ENCODE data around the gene RHEBL1.

RHEBL1 gene

GRCh38 chr12:49052451-49053208 is 17.1 kb downstream of the RHEBL1 start:
- no peak for DNase-seq

DNA sequence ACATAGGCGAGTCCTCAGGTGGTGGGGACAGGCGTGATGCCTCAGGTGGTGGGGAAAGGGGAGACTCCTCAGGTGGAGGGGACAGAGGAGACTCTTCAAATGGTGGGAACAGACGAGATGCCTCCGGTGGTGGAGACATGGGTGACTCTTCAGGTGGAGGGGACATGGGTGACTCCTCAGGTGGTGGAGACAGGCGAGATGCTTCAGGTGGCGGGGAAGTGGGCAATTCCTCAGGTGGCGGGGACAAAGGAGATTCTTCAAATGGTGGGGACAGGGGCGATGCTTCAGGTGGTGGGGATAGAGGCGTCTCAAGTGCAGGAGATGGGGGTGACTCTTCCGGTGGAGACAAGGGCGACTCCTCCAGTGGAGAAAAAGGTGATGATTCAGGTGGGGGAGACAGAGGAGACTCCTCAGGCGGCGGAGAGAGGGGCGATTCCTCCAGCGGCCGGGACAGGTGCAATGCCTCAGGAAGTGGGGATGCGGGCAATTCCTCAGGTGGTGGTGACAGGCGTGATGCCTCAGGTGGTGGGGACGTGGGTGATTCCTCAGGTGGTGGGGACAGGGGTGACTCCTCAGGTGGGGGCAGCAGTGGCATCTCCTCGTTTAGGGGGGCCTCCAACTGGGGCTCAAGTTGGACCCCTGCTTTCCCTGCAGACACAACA is 17.9 kb downstream of the RHEBL1 start:
- DNase-seq = no peak

DNA sequence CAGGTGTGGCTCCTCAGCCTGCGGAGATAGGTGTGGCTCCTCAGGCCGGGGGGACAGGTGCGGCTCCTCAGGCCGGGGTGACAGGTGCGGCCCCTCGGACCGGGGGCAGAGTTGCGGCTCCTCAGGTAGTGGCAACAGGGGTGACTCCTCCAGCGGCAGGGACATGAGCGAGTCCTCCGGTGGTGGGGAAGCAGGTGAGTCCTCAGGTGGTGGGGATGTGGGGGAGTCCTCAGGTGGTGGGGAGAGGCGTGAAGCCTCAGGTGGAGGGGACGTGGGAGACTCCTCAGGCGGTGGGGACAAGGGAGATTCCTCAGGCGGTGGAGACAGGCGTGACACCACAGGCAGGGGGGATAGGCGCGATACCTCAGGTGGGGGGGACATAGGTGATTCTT is 18.4 kb downstream of the RHEBL1 start:
- no peak for DNase-seq

DNA sequence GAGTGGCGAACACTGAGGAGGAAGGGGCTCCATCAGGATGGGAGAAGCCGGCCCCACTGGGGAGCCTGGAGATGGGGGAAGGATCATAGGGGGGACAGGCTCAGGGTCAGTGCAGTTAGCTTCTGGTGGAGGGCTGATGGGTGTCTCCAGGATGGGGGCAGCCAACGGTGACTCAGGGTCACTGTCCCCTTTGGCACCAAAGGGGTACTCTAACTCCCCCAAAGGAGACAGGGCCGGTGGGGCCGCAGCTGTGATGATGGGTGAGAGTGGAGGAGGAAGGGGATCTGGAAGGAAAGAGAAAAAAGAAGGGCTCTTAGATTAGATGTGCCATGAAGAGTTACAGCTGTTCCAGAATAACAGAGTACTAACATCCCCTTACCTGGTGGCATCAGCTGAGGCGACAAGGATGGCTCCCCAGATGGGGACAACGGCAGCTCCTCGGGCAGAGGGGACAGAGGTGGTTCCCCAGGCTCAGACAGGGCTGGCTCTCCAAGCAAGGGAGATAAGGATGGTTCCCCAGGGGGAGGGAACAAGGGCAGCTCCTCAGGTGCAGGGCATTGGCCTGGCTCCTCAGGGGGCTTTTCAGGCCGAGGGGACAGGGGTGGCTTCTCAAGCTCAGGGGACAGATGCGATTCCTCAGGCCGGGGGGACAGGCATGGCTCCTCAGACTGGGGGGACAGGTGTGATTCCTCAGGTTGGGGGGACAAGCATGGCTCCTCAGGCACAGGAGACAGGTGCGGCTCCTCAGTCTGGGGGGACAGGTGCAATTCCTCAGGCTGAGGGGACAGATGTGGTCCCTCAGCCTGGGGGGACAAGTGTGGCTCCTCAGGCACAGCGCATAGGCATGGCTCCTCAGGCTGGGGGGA is 19.0 kb downstream of the RHEBL1 start:
- DNase-seq = no peak

DNA sequence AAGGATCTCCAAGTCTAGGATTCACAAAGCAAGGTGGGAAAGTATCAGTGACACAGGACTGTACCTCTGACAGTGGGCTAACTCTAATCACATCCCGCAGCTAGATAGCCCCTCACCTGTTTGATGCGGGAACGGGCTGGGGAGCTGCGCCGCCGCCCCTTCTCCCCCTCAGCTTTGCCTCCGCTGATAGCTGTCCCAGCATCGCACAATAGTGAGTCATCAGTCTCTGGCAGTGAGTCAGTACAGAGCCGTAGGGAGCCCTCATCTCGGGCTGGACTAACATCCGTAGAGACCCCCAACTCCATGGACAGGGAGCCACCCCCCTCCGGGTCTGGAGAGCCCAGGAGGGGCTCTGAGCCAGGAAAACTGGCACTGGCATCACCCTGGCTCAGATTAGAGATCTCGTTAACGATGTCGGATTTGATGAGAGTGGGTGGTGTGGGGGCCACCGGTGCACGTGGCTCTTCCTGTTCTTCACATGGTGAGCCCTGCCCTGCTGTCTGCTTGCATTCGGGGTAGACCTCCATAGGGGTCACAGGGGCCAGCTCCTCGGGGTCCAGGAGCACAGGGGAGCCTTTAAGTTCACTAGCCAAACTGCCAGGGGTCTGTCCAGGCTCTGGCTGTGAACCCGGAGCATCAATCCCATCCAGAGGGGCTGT is 20.1 kb downstream of the RHEBL1 start:
- DNase-seq = no peak

DNA sequence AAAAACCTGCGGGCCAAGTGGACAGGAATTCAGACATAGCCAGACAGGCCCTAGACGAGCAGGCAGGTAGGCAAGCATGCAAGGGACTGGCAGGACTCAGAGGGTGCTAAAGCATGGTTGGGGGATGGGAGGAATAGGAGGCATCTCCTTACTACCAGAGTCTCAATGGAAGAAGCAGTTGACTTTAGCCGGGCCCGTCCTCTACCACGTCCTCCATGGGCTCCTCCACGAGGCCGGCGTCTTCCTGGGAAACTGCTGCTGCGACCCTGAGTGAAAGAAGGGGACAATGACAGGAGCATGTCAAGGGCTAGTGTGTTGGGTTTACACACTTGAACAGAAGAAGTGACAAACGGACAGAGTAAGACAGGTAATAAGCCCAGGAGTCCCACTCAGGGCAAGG is 20.8 kb downstream of the RHEBL1 start:
- no peak for DNase-seq

DNA sequence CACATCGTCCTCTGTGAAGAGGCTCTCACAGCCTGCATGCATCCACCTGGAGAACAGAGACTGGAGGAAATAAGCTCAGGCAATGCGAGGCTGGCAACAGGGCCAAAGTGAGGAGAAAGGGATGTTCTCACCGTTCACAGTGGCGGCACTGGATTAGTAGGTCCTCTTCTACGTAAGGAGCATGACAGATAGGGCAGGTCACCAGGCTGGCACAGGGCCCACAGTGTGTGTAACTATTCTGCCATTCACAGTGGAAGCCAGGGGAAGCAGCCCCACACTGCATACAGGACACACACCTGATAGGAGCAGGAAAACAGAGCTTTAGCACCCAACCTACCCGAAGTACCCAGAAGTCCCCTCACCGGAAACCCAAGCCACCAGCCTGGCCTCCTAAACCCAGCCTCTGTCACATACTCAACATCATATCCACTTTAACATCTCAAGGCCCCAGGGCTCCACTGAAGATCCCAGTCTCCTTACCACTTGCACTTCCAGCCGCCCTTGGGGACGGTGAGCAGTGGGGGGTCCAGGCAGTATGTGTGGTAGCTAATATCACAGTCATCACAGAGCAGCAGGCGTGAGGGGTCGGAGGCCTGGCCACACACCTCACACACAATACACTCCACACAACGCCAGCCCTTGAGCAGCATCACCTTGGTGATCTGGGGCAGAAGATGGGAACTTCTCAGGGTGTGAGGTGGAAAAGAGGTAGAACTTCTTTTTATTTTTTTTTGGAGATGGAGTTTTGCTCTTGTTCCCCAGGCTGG is 23.5 kb downstream of the RHEBL1 start:
- DNase-seq = no peak

DNA sequence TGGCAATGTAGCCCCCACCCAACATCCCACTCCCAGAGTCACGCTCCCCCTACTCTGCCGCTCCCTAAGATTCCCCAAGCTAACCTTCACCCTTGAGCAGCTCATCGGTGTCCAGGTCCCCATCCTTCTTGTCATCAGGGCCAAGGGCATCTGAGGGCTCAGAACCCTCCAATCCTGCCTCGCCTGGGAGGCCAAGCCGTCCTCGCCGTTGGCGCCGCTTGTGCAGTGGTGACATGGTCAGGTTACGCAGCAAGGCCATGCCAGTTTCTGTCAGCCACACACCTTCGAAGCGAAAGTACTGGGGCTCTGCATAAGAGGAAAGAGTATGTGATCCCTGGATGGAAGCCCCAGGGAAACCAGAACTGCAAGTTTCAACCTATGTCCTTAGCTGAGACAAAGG is 25.1 kb downstream of the RHEBL1 start:
- no peak for DNase-seq

DNA sequence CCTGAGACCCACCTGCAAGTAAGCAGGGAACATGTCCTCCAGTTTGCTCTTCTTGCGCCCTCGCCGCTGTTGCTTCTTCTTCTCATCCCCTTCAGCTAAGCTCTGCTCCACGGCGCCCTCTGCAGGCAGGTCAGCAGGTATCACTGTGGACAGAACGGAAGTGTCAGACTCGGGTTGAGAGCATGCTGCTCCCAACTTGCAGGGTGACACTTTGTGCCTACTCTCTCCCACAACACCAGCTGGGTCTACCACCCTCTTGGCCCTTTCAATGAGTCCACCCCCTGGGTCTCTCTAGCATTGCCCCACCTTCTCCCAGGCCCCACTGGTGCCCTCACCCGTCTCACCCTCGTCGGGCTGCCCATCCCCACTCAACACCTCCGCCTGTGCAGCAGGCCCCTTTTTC is 25.9 kb downstream of the RHEBL1 start:
- peak; percentile 7 for DNase-seq

- no peak for DNase-seq
Observed at GRCh38 chr12:49043241-49043640, 26.5 kb downstream of the RHEBL1 start.

GRCh38 chr12:49041881-49042484 is 27.8 kb downstream of the RHEBL1 start:
- no peak for DNase-seq

DNA sequence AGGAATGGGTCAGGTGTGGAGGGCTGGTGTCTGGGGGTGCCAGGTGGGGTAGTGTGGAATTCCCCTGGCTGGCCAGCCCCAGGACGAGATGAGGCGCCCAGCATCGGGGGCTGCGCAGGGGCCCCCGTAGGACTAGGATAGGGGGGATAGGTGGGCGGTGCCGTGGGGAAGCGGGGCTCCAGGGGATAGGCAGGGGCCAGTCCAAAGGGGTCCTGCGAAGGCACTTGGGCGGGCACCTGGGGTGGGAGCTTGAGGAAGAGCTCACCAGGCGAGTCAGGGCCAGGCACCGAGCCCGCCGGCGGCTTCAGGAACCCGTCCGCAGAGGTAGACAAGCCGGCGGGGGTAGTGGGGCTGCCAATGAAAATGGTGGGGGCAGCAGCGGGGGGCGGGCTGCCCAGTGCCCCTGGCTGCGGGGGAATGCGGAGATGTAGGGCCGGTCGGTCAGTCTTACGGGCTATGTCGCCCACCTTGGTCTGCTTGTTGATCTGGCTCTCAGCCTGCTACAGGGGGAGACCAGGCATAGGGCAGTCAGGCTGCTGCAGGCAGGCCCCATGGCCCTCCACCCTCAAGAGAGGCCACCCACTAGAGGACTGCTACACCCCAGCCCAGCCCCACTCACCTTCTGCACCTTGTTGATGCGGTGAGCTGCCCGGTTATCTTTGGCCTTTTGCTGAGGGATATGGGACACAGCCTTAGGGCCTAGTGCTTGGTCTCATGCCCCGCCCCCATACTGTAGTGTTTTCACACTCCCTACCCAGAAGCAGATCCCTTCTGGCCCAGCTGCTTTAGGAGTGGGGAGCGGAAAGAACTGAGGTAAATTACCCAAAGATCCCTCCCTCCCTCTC is 28.5 kb downstream of the RHEBL1 start:
- no peak for DNase-seq

DNA sequence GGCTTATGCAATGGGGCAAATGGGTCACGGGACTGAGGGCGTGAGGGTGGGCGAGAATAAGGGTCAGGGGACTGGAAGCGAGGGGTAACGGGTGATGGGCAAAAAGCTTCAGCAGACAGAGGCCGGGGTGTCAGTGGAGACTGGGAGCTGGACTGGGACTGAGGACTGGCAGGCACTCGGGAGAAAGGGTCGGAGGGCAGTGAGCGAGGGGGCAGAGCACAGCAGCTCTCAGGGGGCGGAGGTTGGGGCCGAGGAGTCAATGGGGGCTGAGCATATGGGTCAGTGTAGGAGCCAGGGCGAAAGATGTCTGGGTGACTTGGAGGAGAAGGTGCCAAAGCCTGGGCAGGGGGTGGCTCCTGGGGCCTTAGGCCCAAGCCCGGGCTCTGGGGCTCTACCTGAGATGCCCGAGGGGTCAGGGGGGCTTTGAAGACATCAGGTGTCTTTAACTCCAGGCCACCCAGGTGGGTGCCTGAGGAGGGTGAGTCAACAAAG is 29.4 kb downstream of the RHEBL1 start:
- DNase-seq = no peak

- no peak for DNase-seq
Observed at GRCh38 chr12:49039421-49040363, 30.1 kb downstream of the RHEBL1 start.

- DNase-seq = no peak
Observed at GRCh38 chr12:49038291-49038955, 31.4 kb downstream of the RHEBL1 start.

DNA sequence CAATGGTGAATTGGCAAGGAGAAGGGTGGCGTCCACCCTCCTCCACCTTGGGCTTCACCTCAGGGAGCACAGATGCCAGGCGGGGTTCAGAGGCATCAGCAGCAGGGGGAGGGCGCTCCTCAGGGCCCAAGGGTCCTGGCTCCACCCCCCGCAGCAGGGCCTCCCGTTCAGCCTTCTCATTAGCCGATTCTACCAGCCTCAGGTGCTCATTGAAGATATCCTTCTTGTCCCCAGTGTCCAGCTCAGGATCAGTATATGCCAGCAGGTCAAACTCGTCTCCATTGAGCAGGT is 31.9 kb downstream of the RHEBL1 start:
- no peak for DNase-seq

GRCh38 chr12:49037111-49037946 is 32.5 kb downstream of the RHEBL1 start:
- DNase-seq = no peak

- DNase-seq = no peak
Observed at GRCh38 chr12:49036029-49036428, 33.8 kb downstream of the RHEBL1 start.

All from NCI-H510A (cell line).